H1 (cell line): ENCODE measurements around the gene AGFG1. TPM values are rescaled to one million over a fixed set of nuclear protein-coding genes. Genes with fewer than 3 reads are reported as not detected.

Experiments used
- CTCF ChIA-PET: fragments of 300-600 bp; sonication (Branson Sonifier 250); formaldehyde crosslinking; loops from one replicate; lab custom pipeline; 2021; ENCODE audit not compliant: partially characterized antibody; lab: Charles Lee
- POLR2A ChIA-PET: fragments of 300-600 bp; sonication (Branson Sonifier 250); formaldehyde crosslinking; loops from one replicate; lab custom pipeline; 2021; ENCODE audit warnings: inconsistent platforms; ENCODE audit not compliant: partially characterized antibody; lab: Charles Lee
- DNase-seq, 2 experiments: peaks; one replicate each; pipeline versions ENCODE4 v3.0.0 to v3.0.0-alpha.2; 2010 to 2022; ENCODE audit warnings: low spot score in 2 of 2, low read depth in 1 of 2, mixed read lengths in 1 of 2
- FAIRE-seq: peaks from 2 replicates; lab custom pipeline; 2011; peaks lifted over from hg19 to GRCh38; lab: Jason Lieb, UNC
- H2AFZ ChIP-seq: 2 replicates; pipeline ENCODE4 v1.8.1; 2012; ENCODE audit warnings: low read length, inconsistent platforms
- H2AK5ac ChIP-seq: 2 replicates; pipeline ENCODE4 v1.6.1; 2013; ENCODE audit warnings: low read depth, low read length
- H2BK120ac ChIP-seq: replicated peaks from 2 replicates; pipeline ENCODE3; 2013; ENCODE audit warnings: low read depth, low read length, inconsistent platforms
- H2BK12ac ChIP-seq: 2 replicates; pipeline ENCODE4 v1.6.1; 2013; ENCODE audit warnings: low read depth, low read length
- H2BK15ac ChIP-seq: 2 replicates; pipeline ENCODE4 v1.6.1; 2013; ENCODE audit warnings: low read length
- H2BK20ac ChIP-seq: 2 replicates; pipeline ENCODE4 v1.6.1; 2013; ENCODE audit warnings: low read length
- H2BK5ac ChIP-seq: 2 replicates; pipeline ENCODE4 v1.6.1; 2013; ENCODE audit warnings: low read depth, low read length
- H3K14ac ChIP-seq: 2 replicates; pipeline ENCODE4 v1.6.1; 2013; ENCODE audit warnings: inconsistent platforms; ENCODE audit not compliant: insufficient read length
- H3K18ac ChIP-seq: 2 replicates; pipeline ENCODE4 v1.6.1; 2013; ENCODE audit warnings: low read length; ENCODE audit errors: extremely low read depth
- H3K23ac ChIP-seq: 2 replicates; pipeline ENCODE4 v1.6.1; 2013; ENCODE audit warnings: inconsistent platforms; ENCODE audit not compliant: insufficient read length
- H3K23me2 ChIP-seq: 2 replicates; pipeline ENCODE4 v1.6.1; 2013; ENCODE audit warnings: low read depth, low read length
- H3K27ac ChIP-seq: 2 replicates; pipeline ENCODE4 v1.6.1; 2011; ENCODE audit warnings: low read depth, low read length, inconsistent platforms
- H3K27me3 ChIP-seq, 4 experiments: replicated peaks in 1 of 4; 1 replicate in 1 of 4; 2 replicates in 3 of 4; pipeline versions ENCODE4 v1.6.1 to v1.8.1; 2011 to 2013; ENCODE audit warnings: low read length in 3 of 4, mild to moderate bottlenecking in 3 of 4, inconsistent platforms in 2 of 4, mixed read lengths in 2 of 4, moderate library complexity in 1 of 4; ENCODE audit not compliant: control insufficient read depth in 3 of 4, insufficient read depth in 3 of 4; ENCODE audit errors: extremely low read depth in 1 of 4
- H3K36me3 ChIP-seq, 4 experiments: 2 replicates each; pipeline versions ENCODE4 v1.6.1 to v1.8.1; 2011 to 2013; ENCODE audit warnings: mild to moderate bottlenecking in 4 of 4, low read length in 3 of 4, moderate library complexity in 2 of 4, control low read depth in 1 of 4, inconsistent platforms in 1 of 4; ENCODE audit not compliant: insufficient read depth in 4 of 4, control insufficient read depth in 2 of 4
- H3K4ac ChIP-seq: replicated peaks from 2 replicates; pipeline ENCODE3; 2013; ENCODE audit warnings: low read length, low read depth, mixed read lengths, inconsistent platforms; ENCODE audit not compliant: insufficient read length
- H3K4me1 ChIP-seq, 4 experiments: replicated peaks in 1 of 4; 1 replicate in 1 of 4; 2 replicates in 3 of 4; pipeline versions ENCODE4 v1.6.1 to v1.8.1; 2011 to 2013; ENCODE audit warnings: low read length in 3 of 4, inconsistent platforms in 2 of 4, mixed read lengths in 1 of 4; ENCODE audit not compliant: insufficient read depth in 4 of 4, control insufficient read depth in 3 of 4
- H3K4me2 ChIP-seq, 2 experiments: 2 replicates each; pipeline versions ENCODE4 v1.6.1 to v1.8.1; 2011 to 2013; ENCODE audit warnings: low read depth in 2 of 2, low read length in 2 of 2, control low read depth in 1 of 2, inconsistent platforms in 1 of 2, mild to moderate bottlenecking in 1 of 2; ENCODE audit not compliant: insufficient read depth in 1 of 2
- H3K4me3 ChIP-seq, 4 experiments: fragments of 200-600, 300-600 bp in 1 of 4; sonication (generic), shearing (Covaris generic), sonication (Bioruptor Twin) in 1 of 4; 2 replicates each; pipeline versions ENCODE4 v1.5.1 to v1.8.1; 2011 to 2016; ENCODE audit warnings: low read length in 4 of 4, low read depth in 3 of 4, control low read depth in 2 of 4, inconsistent platforms in 2 of 4, mild to moderate bottlenecking in 2 of 4, mixed read lengths in 1 of 4, moderate library complexity in 1 of 4; ENCODE audit not compliant: insufficient read depth in 2 of 4; ENCODE audit errors: extremely low read depth in 1 of 4
- H3K56ac ChIP-seq: replicated peaks from 2 replicates; pipeline ENCODE3; 2013; ENCODE audit warnings: low read depth, mild to moderate bottlenecking, mixed read lengths, low read length, inconsistent platforms; ENCODE audit not compliant: insufficient read length
- H3K79me1 ChIP-seq: 2 replicates; pipeline ENCODE4 v1.6.1; 2013; ENCODE audit warnings: low read depth, low read length, control low read depth
- H3K79me2 ChIP-seq, 2 experiments: 2 replicates each; pipeline versions ENCODE4 v1.6.1 to v1.8.1; 2012 to 2013; ENCODE audit warnings: low read length in 2 of 2, mild to moderate bottlenecking in 2 of 2, inconsistent platforms in 1 of 2; ENCODE audit not compliant: insufficient read depth in 2 of 2, control insufficient read depth in 1 of 2
- H3K9ac ChIP-seq, 4 experiments: replicated peaks in 1 of 4; 1 replicate in 1 of 4; 2 replicates in 3 of 4; pipeline versions ENCODE4 v1.6.1 to v1.8.1; 2011 to 2013; ENCODE audit warnings: low read depth in 3 of 4, low read length in 3 of 4, control low read depth in 2 of 4, mild to moderate bottlenecking in 2 of 4, moderate library complexity in 2 of 4, inconsistent platforms in 1 of 4; ENCODE audit errors: extremely low read depth in 1 of 4
- H3K9me3 ChIP-seq, 2 experiments: 2 replicates each; pipeline versions ENCODE4 v1.6.1 to v1.8.1; 2012 to 2013; ENCODE audit warnings: mild to moderate bottlenecking in 2 of 2, moderate library complexity in 2 of 2, control low read depth in 1 of 2, inconsistent platforms in 1 of 2, low read depth in 1 of 2, low read length in 1 of 2, mixed read lengths in 1 of 2; ENCODE audit not compliant: insufficient read depth in 2 of 2
- H4K20me1 ChIP-seq, 2 experiments: replicated peaks in 1 of 2; 2 replicates each; pipeline versions ENCODE3 to v1.8.1; 2011 to 2013; ENCODE audit warnings: inconsistent platforms in 2 of 2, low read length in 2 of 2, mild to moderate bottlenecking in 1 of 2; ENCODE audit not compliant: insufficient read depth in 2 of 2, control insufficient read depth in 1 of 2
- H4K5ac ChIP-seq: 2 replicates; pipeline ENCODE4 v1.6.1; 2013; ENCODE audit warnings: low read length, low read depth, mixed read lengths, inconsistent platforms; ENCODE audit not compliant: insufficient read length
- H4K8ac ChIP-seq: 2 replicates; pipeline ENCODE4 v1.8.0; 2013; ENCODE audit warnings: mild to moderate bottlenecking, moderate library complexity, low read length, inconsistent platforms; ENCODE audit not compliant: insufficient read depth; ENCODE audit errors: extremely low read depth
- H4K91ac ChIP-seq: replicated peaks from 2 replicates; pipeline ENCODE3; 2013; ENCODE audit warnings: low read length, mixed read lengths, inconsistent platforms; ENCODE audit not compliant: insufficient read length
- BACH1 ChIP-seq: IDR thresholded peaks from 2 replicates; pipeline ENCODE4 v1.6.1; 2012; ENCODE audit warnings: low read length, improper control_type of control experiment
- CHD1 ChIP-seq: IDR thresholded peaks from 2 replicates; pipeline ENCODE4 v1.6.1; 2012; ENCODE audit warnings: low read depth, low read length, improper control_type of control experiment
- FOSL1 ChIP-seq: IDR thresholded peaks from 2 replicates; pipeline ENCODE4 v1.6.1; 2011; ENCODE audit warnings: mild to moderate bottlenecking, low read depth, low read length, moderate library complexity; ENCODE audit not compliant: insufficient read depth
- HDAC2 ChIP-seq, 2 experiments: fragments of 300-600 bp in 1 of 2; sonication (generic) in 1 of 2; IDR thresholded peaks; 2 replicates each; pipeline ENCODE4 v1.6.1; 2011 to 2012; ENCODE audit warnings: low read depth in 2 of 2, low read length in 2 of 2, mild to moderate bottlenecking in 2 of 2, moderate library complexity in 2 of 2, borderline replicate concordance in 1 of 2, inconsistent platforms in 1 of 2
- POLR2A ChIP-seq, 2 experiments: IDR thresholded peaks; 1 replicate in 1 of 2; 2 replicates in 1 of 2; pipeline ENCODE4 v1.6.1; 2011; ENCODE audit warnings: low read depth in 2 of 2, low read length in 2 of 2, mild to moderate bottlenecking in 2 of 2; ENCODE audit errors: control extremely low read depth in 1 of 2
- POU5F1 ChIP-seq: IDR thresholded peaks from 2 replicates; pipeline ENCODE4 v1.6.1; 2011; ENCODE audit warnings: low read depth, mild to moderate bottlenecking, low read length, moderate library complexity
- RXRA ChIP-seq: IDR thresholded peaks from 2 replicates; pipeline ENCODE4 v1.6.1; 2011; ENCODE audit warnings: low read depth, mild to moderate bottlenecking, low read length, moderate library complexity; ENCODE audit not compliant: insufficient read depth
- WGBS, 2 experiments: shearing (Covaris generic) in 1 of 2; methylation state at CpG; one replicate each; pipeline versions ENCODE4 v1.1.6 to v1.1.7; 2013 to 2015; ENCODE audit warnings: low lambda C conversion rate in 2 of 2, mixed read lengths in 2 of 2, inconsistent platforms in 1 of 2, low coverage in 1 of 2, missing lambda C conversion rate in 1 of 2; ENCODE audit not compliant: insufficient replicate concordance in 2 of 2, insufficient coverage in 1 of 2, insufficient read length in 1 of 2; ENCODE audit errors: extremely low coverage in 1 of 2, missing lambda C conversion rate in 1 of 2; 5-methylcytosine and 5-hydroxymethylcytosine counted together
- polyA plus RNA-seq, 7 experiments: library from polyadenylated mRNA; depleted of rRNA in 3 of 7; stranded (reverse) in 5 of 7; unstranded in 2 of 7; fragments of >200 nt in 5 of 7; fragments of 200-250 nt in 2 of 7; gene quantifications; 1 replicate in 5 of 7; 2 replicates in 1 of 7; 4 replicates in 1 of 7; pipeline versions ENCODE4 v1.2.1 to v1.2.3, GENCODE V29; 2011 to 2013; ENCODE audit warnings: missing spikeins in 2 of 7, mixed read lengths in 2 of 7
- total RNA-seq: library from RNA; stranded (reverse); fragmentation: NEBNext Ultra II Directional; extraction: Animal tissue kit (Norgen Biotek cat#: 25700); gene quantifications from 2 replicates; pipeline ENCODE4 v1.2.1, GENCODE V29; 2021

The AGFG1 gene
- total and polyA plus RNA-seq, 2 of the 8 experiments (the other 6 are each of a cell fraction or from before 2014, with no cell fraction given) = 102 to 147 TPM

DNA sequence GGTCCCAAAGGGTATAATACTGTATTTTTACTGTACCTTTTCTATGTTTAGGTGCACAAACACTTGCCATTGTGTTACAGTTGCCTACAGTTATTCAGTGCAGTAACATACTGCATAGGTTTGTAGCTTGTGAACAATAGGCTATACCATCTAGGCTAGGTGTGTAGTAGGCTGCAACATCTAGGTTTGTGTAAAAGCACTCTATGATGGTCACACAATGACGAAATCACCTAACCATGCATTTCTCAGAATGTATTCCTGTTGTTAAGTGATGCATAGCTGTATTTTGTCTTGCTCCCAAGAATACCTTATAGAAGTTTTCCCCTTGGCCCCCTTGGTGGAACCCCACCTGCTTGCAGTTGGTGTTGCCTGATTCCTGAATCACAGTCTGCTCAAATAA, 29.3 kb upstream of the AGFG1 start:
- Histone ChIP-seq H2BK12ac (no peak overlapping the region), H3K4ac (no peak overlapping the region), H3K18ac (no peak overlapping the region), H3K4me1 (peaks cover 0 to 5% (median under 1%) of the 10 kb centered on the region in 4 experiments; a peak in 1 of 7 replicates), H2BK120ac (no peak overlapping the region), H3K79me2 (no peaks in the 10 kb centered on the region), H4K20me1 (no peaks in the 10 kb centered on the region), H3K27ac (no peak overlapping the region), H4K8ac (no peak overlapping the region), H3K36me3 (no peaks in the 10 kb centered on the region), H4K5ac (no peak overlapping the region), H2BK5ac (no peak overlapping the region), H3K9me3 (no peaks in the 10 kb centered on the region), H2AK5ac (no peak overlapping the region), H3K4me2 (no peak overlapping the region), H3K4me3 (no peak overlapping the region), H3K27me3 (no peaks in the 10 kb centered on the region), H2BK20ac (no peak overlapping the region), H3K56ac (no peak overlapping the region), H3K9ac (no peak overlapping the region), H2BK15ac (no peak overlapping the region), H4K91ac (no peak overlapping the region), H3K23ac (no peak overlapping the region), H3K79me1 (no peaks in the 10 kb centered on the region), H2AFZ (no peak overlapping the region; the same call in 1 of the 2 replicates), H3K23me2 (no peaks in the 10 kb centered on the region), H3K14ac (no peak overlapping the region)
- FAIRE-seq (no peak), DNase-seq (no peak)
- CTCF ChIA-PET = interaction anchor here (0.7 kb wide), 1 partner anchor 29 kb away, joined by 3 read pairs; no protein-coding TSS in a partner anchor
- TF ChIP-seq CHD1 (no peak), FOSL1 (no peak), BACH1 (no peak), POLR2A (IDR thresholded peaks at IDR 0.05; ENCODE audit: control extremely low read depth in 1 of 2, low read depth in 2 of 2, low read length in 2 of 2) (no peak), HDAC2 (IDR thresholded peaks at IDR 0.05; ENCODE audit: borderline replicate concordance in 1 of 2, low read depth in 2 of 2, low read length in 2 of 2) (no peak), POU5F1 (no peak), RXRA (no peak)
- WGBS, 2 experiments = 89% methylated on average over 1 of the region's 1 CpG; no CpG with 5 or more reads in 1 of the 2 experiments
- POLR2A ChIA-PET = no interaction called here
